ENCODE data around the gene MBD4. TPM values are rescaled to one million over a fixed set of nuclear protein-coding genes. Genes with fewer than 3 reads are reported as not detected.
"Not testable (repeated sequence)": the region's sequence is repeated elsewhere in the genome, so short reads cannot be mapped to it uniquely, and the experiment has no call there.

MBD4 gene
- total RNA-seq, 1 donor from 2014 or later = 25.7 TPM

DNA sequence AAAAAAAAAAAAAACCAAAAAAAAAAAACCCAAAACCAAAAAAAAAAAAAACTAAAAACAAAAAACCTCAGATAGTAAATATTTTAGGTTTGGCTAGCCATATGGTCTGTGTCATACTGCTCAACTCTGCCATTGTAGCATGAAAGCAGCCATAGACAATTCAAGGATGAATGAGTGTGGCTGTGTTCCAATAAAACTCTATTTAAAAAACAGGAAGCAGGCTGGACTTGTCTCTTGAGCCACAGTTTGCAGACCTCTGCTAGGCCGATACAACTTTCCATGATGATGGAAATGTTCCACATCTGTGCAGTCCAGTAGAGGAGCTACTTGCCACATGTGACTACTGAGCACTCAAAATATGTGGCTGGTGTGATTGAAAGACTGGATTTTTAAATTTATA, 22.4 kb downstream of the MBD4 start:
- no peak for DNase-seq (ENCODE audit: low read depth)
- H3K4me3 ChIP-seq (ENCODE audit: low read depth, low read length) = no peak overlapping the region
- TF ChIP-seq, protein P1, sequence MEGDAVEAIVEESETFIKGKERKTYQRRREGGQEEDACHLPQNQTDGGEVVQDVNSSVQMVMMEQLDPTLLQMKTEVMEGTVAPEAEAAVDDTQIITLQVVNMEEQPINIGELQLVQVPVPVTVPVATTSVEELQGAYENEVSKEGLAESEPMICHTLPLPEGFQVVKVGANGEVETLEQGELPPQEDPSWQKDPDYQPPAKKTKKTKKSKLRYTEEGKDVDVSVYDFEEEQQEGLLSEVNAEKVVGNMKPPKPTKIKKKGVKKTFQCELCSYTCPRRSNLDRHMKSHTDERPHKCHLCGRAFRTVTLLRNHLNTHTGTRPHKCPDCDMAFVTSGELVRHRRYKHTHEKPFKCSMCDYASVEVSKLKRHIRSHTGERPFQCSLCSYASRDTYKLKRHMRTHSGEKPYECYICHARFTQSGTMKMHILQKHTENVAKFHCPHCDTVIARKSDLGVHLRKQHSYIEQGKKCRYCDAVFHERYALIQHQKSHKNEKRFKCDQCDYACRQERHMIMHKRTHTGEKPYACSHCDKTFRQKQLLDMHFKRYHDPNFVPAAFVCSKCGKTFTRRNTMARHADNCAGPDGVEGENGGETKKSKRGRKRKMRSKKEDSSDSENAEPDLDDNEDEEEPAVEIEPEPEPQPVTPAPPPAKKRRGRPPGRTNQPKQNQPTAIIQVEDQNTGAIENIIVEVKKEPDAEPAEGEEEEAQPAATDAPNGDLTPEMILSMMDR (conservative IDR thresholded peaks at IDR 0.05; ENCODE audit: low read depth, low read length) = no peak

DNA sequence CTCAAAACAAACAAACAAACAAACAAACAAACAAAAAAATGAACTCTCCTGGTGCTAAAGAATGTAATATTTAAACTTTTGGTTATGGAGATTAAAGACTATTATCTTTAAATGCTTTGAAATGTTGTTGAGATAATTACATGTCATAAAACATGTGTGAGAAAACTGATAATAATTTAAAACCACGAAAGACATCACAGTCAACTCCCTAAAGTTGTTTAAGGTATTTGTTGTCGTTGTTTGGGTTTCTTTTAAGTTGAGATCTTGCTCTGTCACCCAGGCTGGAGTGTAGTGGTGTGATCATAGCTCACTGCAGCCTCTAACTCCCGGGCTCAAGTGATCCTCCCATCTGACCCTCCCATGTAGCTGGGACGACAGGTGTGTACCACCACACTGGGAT, 23.3 kb downstream of the MBD4 start:
- TF ChIP-seq, protein P1 (conservative IDR thresholded peaks at IDR 0.05; ENCODE audit: low read depth, low read length) = no peak
- no peak for DNase-seq (ENCODE audit: low read depth)
- no peak overlapping the region for H3K4me3 ChIP-seq (ENCODE audit: low read depth, low read length)

DNA sequence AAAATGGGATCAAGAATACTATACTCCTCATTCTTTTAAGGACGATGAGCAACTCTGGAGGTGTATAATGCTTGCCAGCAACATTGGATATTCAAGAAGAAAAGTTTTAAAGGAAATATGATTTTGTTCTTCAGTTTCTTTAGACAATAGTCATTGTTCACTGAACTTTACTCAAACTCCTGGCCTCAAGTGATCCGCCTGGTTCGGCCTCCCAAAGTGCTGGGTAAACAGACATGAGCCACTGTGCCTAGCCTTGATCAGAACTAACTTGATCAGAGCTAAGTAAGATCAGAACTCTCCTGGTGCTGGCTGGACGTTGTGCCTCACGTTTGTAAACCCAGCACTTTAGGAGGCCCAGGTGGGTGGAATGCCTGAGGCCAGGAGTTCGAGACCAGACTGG, 23.9 kb downstream of the MBD4 start:
- DNase-seq (ENCODE audit: low read depth) = no peak
- no peak overlapping the region for H3K4me3 ChIP-seq (ENCODE audit: low read depth, low read length)
- TF ChIP-seq, protein P1 (conservative IDR thresholded peaks at IDR 0.05; ENCODE audit: low read depth, low read length) = no peak

DNA sequence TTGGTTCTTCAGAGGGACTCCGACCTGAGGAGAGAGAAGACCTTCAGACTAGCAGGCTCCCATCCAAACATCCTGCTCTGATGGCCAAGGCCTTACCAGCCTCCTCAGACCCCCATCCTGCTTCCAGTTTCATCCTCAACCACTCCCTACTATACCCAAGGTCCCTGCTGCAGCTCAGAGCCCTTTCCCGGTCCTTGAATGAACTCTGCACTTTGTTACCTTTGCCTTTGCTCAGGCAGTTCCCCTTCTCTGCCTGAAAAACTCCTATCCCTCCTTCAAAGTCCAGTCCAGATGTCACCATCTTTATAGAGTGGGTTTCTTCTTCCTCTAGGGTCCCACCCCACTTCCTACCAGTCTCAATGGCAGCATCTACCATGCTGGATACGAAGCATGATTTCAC, 24.4 kb downstream of the MBD4 start:
- H3K4me3 ChIP-seq (ENCODE audit: low read depth, low read length) = no peak overlapping the region
- TF ChIP-seq, protein P1 (conservative IDR thresholded peaks at IDR 0.05; ENCODE audit: low read depth, low read length) = no peak
- DNase-seq (ENCODE audit: low read depth) = no peak

DNA sequence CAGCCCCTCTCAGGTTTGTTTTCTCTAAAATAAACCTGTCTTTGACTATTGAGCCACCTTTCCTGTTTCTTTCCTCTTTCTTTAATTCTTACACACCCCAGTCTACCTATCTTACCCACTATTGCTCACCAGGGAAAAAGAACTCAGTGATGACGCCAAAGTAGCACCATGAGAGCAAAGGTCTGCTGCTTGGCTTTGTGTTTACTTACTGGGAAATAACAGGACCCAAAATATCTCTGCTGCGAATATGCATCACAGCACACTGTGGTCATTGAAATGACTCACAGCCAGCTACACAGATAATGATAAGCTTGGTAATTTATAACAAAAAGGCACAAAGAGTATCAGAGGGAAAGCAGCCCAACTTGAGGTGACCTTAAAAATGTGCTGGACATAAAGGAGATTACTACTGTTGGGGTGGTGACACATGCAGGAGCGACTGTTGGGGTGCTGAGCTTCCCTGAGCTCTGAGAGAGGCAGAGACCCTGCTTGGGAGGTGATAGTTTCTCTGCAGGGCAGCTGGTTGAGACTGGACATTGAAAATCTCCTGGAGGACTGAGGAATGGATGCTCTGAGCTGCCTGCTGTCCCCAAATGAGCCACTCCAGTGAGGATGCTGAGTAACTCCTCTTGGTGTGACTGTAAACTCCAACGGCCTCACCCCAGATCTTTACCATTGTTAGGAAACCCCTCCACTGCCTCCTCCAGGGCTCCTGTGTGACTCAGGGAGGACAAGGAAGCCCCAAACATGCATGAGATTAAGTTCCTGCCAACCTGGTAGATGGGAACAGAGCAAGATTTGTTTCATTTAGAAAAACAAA, 25.9 kb downstream of the MBD4 start:
- no peak overlapping the region for H3K4me3 ChIP-seq (ENCODE audit: low read depth, low read length)
- TF ChIP-seq, protein P1 (conservative IDR thresholded peaks at IDR 0.05; ENCODE audit: low read depth, low read length) = no peak
- DNase-seq (ENCODE audit: low read depth) = peak; percentile 93

DNA sequence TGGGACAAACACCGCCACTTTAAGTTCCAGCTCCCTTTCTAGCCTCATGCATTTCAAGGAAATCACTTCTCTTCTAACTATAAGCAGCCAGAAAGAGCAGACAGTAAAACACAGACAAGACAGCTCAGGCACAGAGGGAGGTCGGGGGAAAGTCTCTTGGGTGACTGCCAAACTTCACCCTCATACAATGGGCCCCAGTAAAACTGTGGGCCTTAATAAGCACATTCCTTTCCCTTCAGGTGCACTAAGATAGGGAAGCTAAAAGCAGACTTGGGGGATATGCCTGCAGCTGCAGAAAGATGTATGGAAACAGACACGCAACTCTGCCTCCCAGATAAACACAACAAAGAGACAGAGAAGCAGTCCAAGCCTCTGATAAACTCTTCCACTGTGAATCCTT, 26.5 kb downstream of the MBD4 start:
- H3K4me3 ChIP-seq (ENCODE audit: low read depth, low read length); DNase-seq (ENCODE audit: low read depth): not testable (repeated sequence)

DNA sequence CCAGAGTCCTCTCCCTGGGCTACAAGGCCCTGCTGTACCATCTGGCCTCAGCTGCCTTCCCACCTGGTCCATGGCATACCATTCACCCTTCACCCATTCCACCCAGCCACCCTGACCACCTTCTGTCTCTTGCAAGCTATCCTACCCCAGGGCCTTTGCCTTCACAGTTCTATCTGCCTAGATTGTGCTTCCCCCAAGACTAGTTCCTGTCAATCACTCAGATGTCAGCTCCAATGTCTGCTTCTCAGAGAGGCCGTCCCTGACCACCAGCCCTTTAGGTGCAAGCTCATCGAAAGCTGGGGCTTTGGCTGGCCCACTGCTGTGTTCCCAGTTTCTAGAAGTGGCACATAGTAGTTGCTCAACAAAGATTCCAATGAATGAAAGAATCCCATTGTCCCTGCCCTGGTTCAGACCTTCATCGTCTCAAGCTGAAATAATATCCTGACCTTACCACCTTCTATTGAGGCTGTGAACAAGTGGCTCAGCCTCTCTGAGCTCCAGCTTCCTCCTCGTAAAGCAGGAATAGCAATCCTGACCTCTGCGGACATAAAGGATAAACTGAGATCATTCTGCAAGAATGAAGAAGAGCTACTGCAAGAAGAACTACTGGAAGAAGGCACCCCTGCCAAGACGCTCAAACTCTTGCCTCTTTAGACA, 27.1 kb downstream of the MBD4 start:
- no peak overlapping the region for H3K4me3 ChIP-seq (ENCODE audit: low read depth, low read length)
- DNase-seq (ENCODE audit: low read depth) = no peak
- TF ChIP-seq, protein P1 (conservative IDR thresholded peaks at IDR 0.05; ENCODE audit: low read depth, low read length) = no peak
